Measurements from ENCODE around the gene PTPRO.

The PTPRO gene

DNA sequence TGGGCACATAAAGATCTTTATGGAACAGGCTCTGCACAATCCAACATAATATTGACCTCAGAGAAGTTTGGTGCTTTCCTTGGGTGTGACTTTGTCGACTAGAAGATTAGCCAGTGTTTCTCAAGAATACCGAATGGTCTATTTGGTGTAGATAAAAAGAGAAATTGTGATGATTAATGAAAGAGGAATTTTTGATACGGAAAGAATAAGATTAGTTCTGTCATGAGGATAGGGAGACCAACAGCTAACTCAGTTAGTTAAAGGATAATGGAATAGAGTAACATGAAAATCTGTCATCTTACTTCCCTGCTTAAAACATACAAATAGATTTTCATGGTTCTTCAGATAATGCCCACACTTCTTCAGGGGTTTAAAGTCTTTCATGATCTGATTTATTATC lies 24.2 kb downstream of the PTPRO start:
- DNase-seq (ENCODE audit: low read depth in 1 of 2, low spot score in 1 of 2), result no peak

DNA sequence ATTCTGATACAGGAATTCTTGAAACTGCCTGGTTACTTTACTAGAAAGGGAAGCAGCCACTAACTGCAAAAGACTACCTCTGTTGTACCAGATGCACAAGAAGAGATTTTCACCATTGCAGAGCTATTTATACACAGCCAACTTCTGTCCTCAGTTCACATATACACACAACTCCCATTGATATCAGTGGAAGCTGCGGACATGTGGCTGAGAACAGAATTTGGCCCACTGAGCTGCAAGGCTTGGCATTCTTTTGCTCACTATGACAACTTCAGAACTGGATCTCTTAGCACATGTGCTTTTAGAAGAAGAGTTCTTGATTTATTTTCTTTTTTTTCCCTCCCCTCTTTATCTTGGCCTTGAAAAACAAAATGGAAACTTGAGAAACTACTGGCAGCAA lies 28.3 kb downstream of the PTPRO start:
- DNase-seq (ENCODE audit: low read depth in 1 of 2, low spot score in 1 of 2), result no peak

- no peak for DNase-seq (ENCODE audit: low read depth in 1 of 2, low spot score in 1 of 2)
Measured at GRCh38 chr12:15355766-15356165, 33.5 kb downstream of the PTPRO start.

GRCh38 chr12:15356951-15357364 lies 34.6 kb downstream of the PTPRO start:
- no peak for DNase-seq (ENCODE audit: low read depth in 1 of 2, low spot score in 1 of 2)

GRCh38 chr12:15364221-15365160 lies 42.2 kb downstream of the PTPRO start:
- DNase-seq (ENCODE audit: low read depth in 1 of 2, low spot score in 1 of 2), result no peak

DNA sequence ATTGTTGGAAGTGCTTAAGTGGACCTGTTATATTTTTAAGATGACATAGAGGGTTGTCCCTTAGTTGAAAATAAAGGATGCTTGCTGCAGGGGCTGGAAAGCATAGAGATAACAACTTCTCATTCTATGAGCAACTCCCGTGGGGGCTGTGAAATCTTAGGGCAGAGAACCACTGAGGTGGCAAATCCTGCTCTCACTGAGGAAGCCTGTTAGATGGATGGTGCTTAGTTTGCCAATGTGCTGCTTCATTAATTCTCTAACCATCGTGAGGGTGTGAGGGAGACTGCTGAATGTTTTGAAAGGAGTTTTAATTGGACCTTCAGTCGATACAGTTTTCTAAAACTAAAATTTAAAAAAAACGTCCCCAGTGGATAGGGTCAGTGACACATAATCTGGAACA lies 46.5 kb downstream of the PTPRO start:
- DNase-seq (ENCODE audit: low read depth in 1 of 2, low spot score in 1 of 2), result no peak

DNA sequence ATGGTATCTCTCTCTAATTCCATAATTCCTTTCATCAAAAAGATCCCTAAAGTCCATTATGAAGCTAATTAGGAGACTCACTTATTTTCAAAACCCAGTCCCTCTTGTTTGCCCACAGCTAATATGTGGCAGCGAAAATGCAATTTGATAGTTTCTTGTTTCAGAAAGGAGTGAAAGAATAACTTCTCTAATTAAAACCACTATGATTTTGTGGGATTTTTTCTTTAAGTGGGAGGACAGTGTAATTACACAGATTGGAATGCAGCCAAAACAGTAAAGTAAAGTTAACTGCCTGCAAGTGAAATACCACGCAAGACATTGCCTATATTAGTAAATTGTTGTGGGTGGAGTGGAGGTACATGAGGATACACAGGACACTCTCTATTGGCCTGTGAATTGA lies 50.0 kb downstream of the PTPRO start:
- no peak for DNase-seq (ENCODE audit: low read depth in 1 of 2, low spot score in 1 of 2)

- no peak for DNase-seq (ENCODE audit: low read depth in 1 of 2, low spot score in 1 of 2)
Measured at GRCh38 chr12:15387772-15388171, 65.5 kb downstream of the PTPRO start.

DNA sequence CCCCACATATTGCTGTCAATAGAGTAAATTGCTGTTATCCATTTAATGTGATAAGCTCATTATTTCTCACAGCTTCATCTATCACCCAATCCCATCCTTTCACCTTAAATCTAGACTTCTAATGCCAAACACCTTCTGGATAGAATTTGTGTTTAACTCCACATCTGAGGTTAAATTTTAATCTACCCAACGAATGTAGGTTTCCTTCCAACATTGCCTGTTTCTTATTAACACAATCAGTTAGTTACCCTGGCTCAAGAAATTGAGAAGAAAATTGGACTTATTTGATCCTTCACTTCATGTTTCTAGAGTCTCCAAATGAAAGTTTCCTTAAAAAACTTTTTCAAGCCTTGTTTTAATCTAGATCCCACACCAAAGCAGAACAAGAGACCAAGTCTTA lies 67.3 kb downstream of the PTPRO start:
- no peak for DNase-seq (ENCODE audit: low read depth in 1 of 2, low spot score in 1 of 2)

- DNase-seq (ENCODE audit: low read depth in 1 of 2, low spot score in 1 of 2), result no peak
Measured at GRCh38 chr12:15393037-15393436, 70.7 kb downstream of the PTPRO start.

GRCh38 chr12:15393995-15394394 lies 71.7 kb downstream of the PTPRO start:
- no peak for DNase-seq (ENCODE audit: low read depth in 1 of 2, low spot score in 1 of 2)

- no peak for DNase-seq (ENCODE audit: low read depth in 1 of 2, low spot score in 1 of 2)
Measured at GRCh38 chr12:15404485-15404884, 82.2 kb downstream of the PTPRO start.

GRCh38 chr12:15405606-15406005 lies 83.3 kb downstream of the PTPRO start:
- DNase-seq (ENCODE audit: low read depth in 1 of 2, low spot score in 1 of 2), result no peak

DNA sequence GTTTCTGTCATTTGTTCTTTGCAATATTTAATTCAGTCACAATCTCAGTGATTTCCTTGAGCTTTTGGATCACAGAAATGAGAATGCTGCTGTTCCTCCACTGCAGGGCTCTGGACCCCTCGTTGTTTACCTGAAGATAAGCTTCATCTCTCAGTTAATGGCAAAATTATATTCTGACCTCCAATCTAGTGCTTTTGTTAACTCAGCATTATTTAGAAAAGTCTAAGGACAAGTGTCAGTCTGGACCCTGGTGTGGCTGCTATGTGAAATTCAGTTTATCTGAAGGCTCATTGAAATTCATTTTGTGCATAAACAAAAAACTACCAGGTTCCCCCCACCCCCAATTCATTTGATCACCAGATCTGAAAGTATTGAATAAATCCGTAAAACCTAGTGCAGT lies 84.7 kb downstream of the PTPRO start:
- DNase-seq (ENCODE audit: low read depth in 1 of 2, low spot score in 1 of 2), result no peak

DNA sequence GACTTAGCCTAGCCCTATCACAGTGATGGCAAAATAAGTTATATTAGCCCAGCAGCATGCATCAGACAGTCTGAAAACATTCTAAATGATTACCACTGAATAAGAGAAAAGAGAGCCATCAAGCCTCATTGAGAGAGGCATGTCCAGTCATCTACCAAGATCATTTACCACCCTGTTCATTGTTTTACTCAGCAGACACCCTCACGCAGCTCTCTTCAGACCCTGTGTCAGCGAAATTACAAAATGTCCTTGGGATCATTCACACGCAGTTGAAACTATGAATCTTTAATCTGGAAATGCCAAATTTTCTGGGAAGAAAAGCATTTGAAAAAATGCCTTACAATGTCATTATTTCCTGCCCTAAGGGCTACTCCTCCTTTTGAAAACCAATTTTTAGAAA lies 89.5 kb downstream of the PTPRO start:
- DNase-seq (ENCODE audit: low read depth in 1 of 2, low spot score in 1 of 2), result no peak

DNA sequence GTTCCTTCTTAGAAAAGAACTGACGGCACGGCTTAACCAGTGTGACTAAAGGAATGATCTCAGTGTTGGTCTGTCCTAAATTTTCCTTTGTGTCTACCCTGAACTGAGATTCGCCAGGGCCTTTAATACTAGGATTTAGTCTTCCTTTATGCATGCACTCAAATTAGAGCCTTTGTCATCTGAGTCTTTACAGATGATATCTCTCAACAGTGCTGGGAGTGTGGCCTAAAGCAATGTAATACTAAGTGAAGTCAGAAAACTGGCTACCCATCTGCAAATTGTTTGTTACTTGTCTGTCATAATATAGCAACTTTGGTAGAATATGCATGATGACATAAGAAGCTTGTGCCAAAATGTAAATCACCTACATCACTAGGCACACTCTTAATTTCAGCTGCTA lies 95.4 kb downstream of the PTPRO start:
- DNase-seq (ENCODE audit: low read depth in 1 of 2, low spot score in 1 of 2), result no peak

DNA sequence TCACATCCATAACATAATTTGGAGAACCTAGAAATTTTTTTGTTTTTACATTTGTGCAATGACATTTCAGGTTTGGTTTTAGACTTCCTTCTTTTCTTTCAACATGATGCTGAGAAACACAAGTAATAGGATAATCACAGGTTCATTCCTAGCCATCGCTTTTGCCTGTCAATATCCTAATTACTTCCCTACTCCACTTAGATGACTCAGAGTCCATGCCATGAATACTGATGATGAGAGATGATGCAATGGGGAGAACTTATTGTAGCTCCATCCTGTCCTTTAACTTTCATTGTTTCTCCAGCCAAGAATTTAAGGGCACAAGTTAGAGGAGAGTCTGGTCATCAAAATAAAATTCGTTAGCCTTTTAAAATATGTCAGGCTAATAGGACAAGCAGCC lies 101.3 kb downstream of the PTPRO start:
- DNase-seq (ENCODE audit: low read depth in 1 of 2, low spot score in 1 of 2), result no peak

GRCh38 chr12:15427913-15428312 lies 105.6 kb downstream of the PTPRO start:
- DNase-seq (ENCODE audit: low read depth in 1 of 2, low spot score in 1 of 2), result no peak

DNA sequence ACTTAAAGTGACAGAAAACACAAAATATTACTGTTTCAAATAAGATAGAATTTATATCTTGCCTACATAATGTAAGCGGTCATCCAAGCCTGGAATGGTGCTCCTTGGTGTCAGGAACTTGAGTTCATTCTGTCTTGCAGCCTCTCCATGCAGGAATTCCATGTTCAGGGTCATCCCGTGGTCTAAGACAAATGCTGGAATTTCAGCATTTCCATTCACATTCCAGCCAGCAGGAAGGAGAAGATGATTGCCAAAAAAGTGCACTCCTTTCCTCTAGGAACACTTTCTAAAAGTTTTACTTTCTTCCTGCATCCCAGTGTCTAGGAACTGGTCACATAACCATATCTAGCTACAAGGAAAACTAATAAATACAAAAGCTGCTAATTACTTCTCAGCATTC lies 106.3 kb downstream of the PTPRO start:
- DNase-seq (ENCODE audit: low read depth in 1 of 2, low spot score in 1 of 2), result no peak

DNA sequence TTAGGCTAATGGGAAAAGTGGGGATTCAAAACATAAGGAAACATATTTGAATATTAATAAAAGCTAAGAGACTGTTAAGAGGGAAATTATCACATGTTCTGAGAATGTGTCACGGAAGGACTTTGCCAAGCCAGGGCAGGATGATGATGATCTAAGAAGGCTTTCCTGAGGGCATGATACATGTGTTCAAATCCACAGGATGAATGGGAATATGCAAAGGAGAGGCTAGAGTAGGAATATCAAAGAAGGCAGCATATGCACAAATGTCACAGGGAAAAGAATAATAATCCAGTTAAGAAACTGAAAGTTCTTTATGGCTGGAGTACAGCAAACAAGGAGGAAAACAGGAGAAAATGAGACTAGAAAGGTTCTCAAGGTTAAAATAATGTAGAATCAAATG lies 107.0 kb downstream of the PTPRO start:
- no peak for DNase-seq (ENCODE audit: low read depth in 1 of 2, low spot score in 1 of 2)

DNA sequence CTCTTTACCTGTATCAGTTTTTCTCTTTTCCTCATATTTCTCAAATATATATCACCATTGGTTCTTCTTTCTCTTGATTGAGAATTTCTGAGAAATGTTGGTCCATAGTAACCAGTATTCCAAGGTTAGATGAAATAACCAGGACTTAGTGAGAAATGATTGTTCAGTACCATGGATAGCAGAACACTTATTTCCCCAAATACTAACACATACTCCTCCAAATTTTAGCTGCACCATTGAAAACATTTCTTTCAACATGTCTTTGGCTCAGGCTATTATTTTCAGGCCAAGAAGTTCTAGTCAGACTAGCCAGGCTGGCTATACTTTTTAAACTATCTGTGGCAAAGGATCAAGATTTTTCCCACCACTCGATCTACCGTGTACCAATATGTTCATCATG lies 113.3 kb downstream of the PTPRO start:
- no peak for DNase-seq (ENCODE audit: low read depth in 1 of 2, low spot score in 1 of 2)

DNA sequence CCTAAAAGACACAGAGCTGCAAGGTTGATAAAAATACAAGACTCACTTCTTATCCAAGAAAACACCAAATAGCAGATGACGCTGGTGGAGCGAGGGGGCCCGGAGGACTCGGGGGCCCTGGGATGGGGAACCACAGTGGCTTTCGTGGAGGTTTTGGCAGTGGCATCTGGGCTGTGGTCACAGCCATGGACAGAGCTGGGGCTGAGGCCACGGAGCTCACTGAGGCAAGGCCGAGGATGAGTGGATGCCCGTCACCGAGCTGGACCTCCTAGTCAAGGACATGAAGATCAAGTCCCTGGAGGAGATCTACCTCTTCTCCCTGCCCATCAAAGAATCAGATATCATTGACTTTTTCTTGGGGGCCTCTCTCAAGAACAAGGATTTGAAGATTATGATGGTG lies 117.2 kb downstream of the PTPRO start:
- DNase-seq (ENCODE audit: low read depth in 1 of 2, low spot score in 1 of 2), result no peak

GRCh38 chr12:15443050-15443449 lies 120.7 kb downstream of the PTPRO start:
- no peak for DNase-seq (ENCODE audit: low read depth in 1 of 2, low spot score in 1 of 2)

Data from stimulated activated CD4-positive, alpha-beta T cell treated with anti-CD3 and anti-CD28 coated beads, Interleukin-15, amount 100 ng/mL, for 1 hour (primary cell).